GM12864 (cell line): ENCODE data around the gene MARF1.

ENCODE experiments used
- DNase-seq: peaks from one replicate; pipeline ENCODE4 v3.0.0-alpha.2; 2011; ENCODE audit warnings: low read depth
- H3K4me3 ChIP-seq: 2 replicates; pipeline ENCODE4 v1.5.1; 2011; ENCODE audit warnings: mild to moderate bottlenecking, low read depth, low read length, control low read depth
- CTCF ChIP-seq: IDR thresholded peaks from 2 replicates; pipeline ENCODE4 v1.5.1; 2011; ENCODE audit warnings: low read depth, mild to moderate bottlenecking, moderate library complexity, low read length, control low read depth, inconsistent platforms; ENCODE audit errors: missing control alignments

Gene MARF1

GRCh38 chr16:15587152-15587825 lies 55.7 kb downstream of the MARF1 start:
- no peak for DNase-seq
- TF ChIP-seq CTCF: no peak
- H3K4me3 ChIP-seq: no peak overlapping the region

GRCh38 chr16:15586716-15587115 lies 56.2 kb downstream of the MARF1 start:
- TF ChIP-seq CTCF: no peak
- H3K4me3 ChIP-seq: no peak overlapping the region
- DNase-seq: no peak

- no peak for DNase-seq
- no peak for TF ChIP-seq CTCF
- no peak overlapping the region for H3K4me3 ChIP-seq
Measured at GRCh38 chr16:15585956-15586355, 57.0 kb downstream of the MARF1 start.

- TF ChIP-seq CTCF: no peak
Measured at GRCh38 chr16:15583526-15583925, 59.4 kb downstream of the MARF1 start.

GRCh38 chr16:15581127-15581815 lies 61.7 kb downstream of the MARF1 start:
- H3K4me3 ChIP-seq: no peak overlapping the region
- DNase-seq: no peak
- no peak for TF ChIP-seq CTCF

More at GRCh38 chr16:15583526-15583925, 59.4 kb downstream of the MARF1 start:
- no peak for DNase-seq
- no peak overlapping the region for H3K4me3 ChIP-seq

- no peak for TF ChIP-seq CTCF
- DNase-seq: no peak
- no peak overlapping the region for H3K4me3 ChIP-seq
Measured at GRCh38 chr16:15578824-15579223, 64.1 kb downstream of the MARF1 start.
